OCI-LY1 (cell line): Measurements from ENCODE around the gene MNT.

Source experiments
- H2AFZ ChIP-seq: fragments of 200-600 bp; sonication (generic), shearing (Covaris generic); 2 replicates; pipeline ENCODE4 v1.6.0; 2014; ENCODE audit warnings: antibody characterized with exemption, mild to moderate bottlenecking, low read length
- H3F3A ChIP-seq: fragments of 200-600 bp; sonication (generic), shearing (Covaris generic); 2 replicates; pipeline ENCODE4 v1.6.0; 2014; ENCODE audit warnings: mild to moderate bottlenecking, antibody characterized with exemption, low read length, moderate library complexity; ENCODE audit not compliant: insufficient read depth
- H3K27ac ChIP-seq: fragments of 200-600 bp; sonication (generic); 2 replicates; pipeline ENCODE4 v1.5.1; 2014; ENCODE audit warnings: low read length, mixed run types, mild to moderate bottlenecking, low read depth; ENCODE audit not compliant: poor library complexity, severe bottlenecking
- H3K27me3 ChIP-seq: fragments of 200-600 bp; sonication (generic); 2 replicates; pipeline ENCODE4 v1.6.0; 2014; ENCODE audit warnings: antibody characterized with exemption, mild to moderate bottlenecking, low read length, moderate library complexity; ENCODE audit not compliant: insufficient read depth
- H3K36me3 ChIP-seq: fragments of 200-600 bp; sonication (generic); 2 replicates; pipeline ENCODE4 v1.6.1; 2014; ENCODE audit warnings: mild to moderate bottlenecking, antibody characterized with exemption, low read length, moderate library complexity, mixed read lengths; ENCODE audit not compliant: insufficient read depth
- H3K4me1 ChIP-seq: fragments of 200-600 bp; sonication (generic); 2 replicates; pipeline ENCODE4 v1.5.1; 2014; ENCODE audit warnings: mild to moderate bottlenecking, low read length, moderate library complexity; ENCODE audit not compliant: insufficient read depth, severe bottlenecking
- H3K4me2 ChIP-seq: fragments of 200-600 bp; sonication (generic), shearing (Covaris generic); 2 replicates; pipeline ENCODE4 v1.6.1; 2014; ENCODE audit warnings: low read length
- H3K4me3 ChIP-seq: fragments of 200-600 bp; sonication (generic); 2 replicates; pipeline ENCODE4 v1.5.1; 2014; ENCODE audit warnings: low read length, low read depth, mild to moderate bottlenecking, mixed read lengths; ENCODE audit not compliant: poor library complexity, severe bottlenecking
- H3K79me2 ChIP-seq: fragments of 200-600 bp; shearing (Covaris generic); 2 replicates; pipeline ENCODE4 v1.6.1; 2016; ENCODE audit warnings: mixed run types, low read length, mixed read lengths; ENCODE audit not compliant: insufficient read depth
- H3K9ac ChIP-seq: fragments of 200-600 bp; sonication (generic), shearing (Covaris generic); 2 replicates; pipeline ENCODE4 v1.6.1; 2014; ENCODE audit warnings: mild to moderate bottlenecking, low read length, mixed read lengths
- H3K9me2 ChIP-seq: fragments of 200-600 bp; sonication (generic), shearing (Covaris generic); 2 replicates; pipeline ENCODE4 v1.6.1; 2014; ENCODE audit warnings: low read depth, mild to moderate bottlenecking, low read length, mixed read lengths
- H3K9me3 ChIP-seq: fragments of 200-600 bp; shearing (Covaris generic); 2 replicates; pipeline ENCODE4 v1.6.1; 2014; ENCODE audit warnings: low read length, mixed read lengths
- H4K20me1 ChIP-seq: fragments of 200-600 bp; sonication (generic), shearing (Covaris generic); 2 replicates; pipeline ENCODE4 v1.6.0; 2016; ENCODE audit warnings: mild to moderate bottlenecking, low read length; ENCODE audit not compliant: insufficient read depth
- EZH2 ChIP-seq: fragments of 200-600 bp; sonication (generic), shearing (Covaris generic); IDR thresholded peaks from 2 replicates; pipeline ENCODE4 v1.8.0; 2017; ENCODE audit warnings: borderline replicate concordance, mixed run types, mild to moderate bottlenecking, antibody characterized with exemption, low read length, moderate library complexity, mixed read lengths
- TF ChIP-seq, protein P1 (sequence below): fragments of 200-600 bp; sonication (generic), shearing (Covaris generic); IDR thresholded peaks from 2 replicates; pipeline ENCODE4 v1.5.1; 2017; ENCODE audit warnings: mild to moderate bottlenecking, antibody characterized with exemption, low read length, moderate library complexity, mixed read lengths

The MNT gene

DNA sequence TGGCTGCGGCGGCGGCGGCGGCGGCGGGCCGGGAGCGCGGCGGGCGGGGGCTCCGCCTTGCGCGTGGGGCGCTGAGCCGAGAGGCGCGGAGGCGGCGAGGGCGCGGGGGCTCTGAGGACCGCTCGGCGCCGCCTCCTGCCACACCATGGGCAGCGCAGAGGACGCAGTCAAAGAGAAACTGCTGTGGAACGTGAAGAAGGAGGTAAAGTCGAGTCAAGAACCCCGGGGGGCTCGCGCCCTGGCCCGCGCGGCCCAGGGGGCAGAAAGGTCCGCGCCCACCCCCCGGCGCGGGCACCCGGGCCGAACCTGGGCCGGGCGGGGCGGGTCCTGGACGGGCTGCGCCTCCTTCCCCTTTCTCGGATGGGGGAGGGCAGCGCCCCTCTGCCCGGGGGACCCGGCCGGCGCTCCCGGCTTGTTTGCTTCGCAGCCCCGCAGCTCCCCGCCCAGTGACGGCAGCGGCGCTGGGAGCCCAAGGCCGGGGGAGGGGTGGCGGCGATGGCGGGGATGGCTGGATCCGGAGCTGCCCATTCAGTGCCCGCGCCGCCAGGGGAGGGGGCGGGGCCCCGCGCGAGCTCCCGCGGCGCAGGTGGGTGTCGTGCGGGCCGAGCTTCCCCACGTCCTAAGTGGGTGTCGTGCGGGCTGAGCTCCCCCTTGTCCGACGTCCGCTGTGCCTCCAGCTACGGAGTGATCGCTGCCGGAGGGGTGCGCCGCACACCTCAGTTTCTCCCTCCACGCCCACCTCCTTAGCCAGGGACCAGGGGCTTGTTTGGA, 63.1 kb downstream of the MNT start:
- Histone ChIP-seq H3K27ac (no peak overlapping the region), H3F3A (no peaks in the 10 kb centered on the region), H3K4me2 (peak overlapping the region; percentile 58), H3K79me2 (peaks cover 15% of the 10 kb centered on the region), H3K27me3 (no peaks in the 10 kb centered on the region), H3K4me3 (peak overlapping the region; percentile 91), H3K9ac (peak overlapping the region; percentile 94), H4K20me1 (no peaks in the 10 kb centered on the region), H3K36me3 (peaks cover 45% of the 10 kb centered on the region), H3K9me2 (no peaks in the 10 kb centered on the region), H3K9me3 (no peaks in the 10 kb centered on the region), H2AFZ (no peak overlapping the region), H3K4me1 (peaks cover 23% of the 10 kb centered on the region)
- TF ChIP-seq, protein P1, sequence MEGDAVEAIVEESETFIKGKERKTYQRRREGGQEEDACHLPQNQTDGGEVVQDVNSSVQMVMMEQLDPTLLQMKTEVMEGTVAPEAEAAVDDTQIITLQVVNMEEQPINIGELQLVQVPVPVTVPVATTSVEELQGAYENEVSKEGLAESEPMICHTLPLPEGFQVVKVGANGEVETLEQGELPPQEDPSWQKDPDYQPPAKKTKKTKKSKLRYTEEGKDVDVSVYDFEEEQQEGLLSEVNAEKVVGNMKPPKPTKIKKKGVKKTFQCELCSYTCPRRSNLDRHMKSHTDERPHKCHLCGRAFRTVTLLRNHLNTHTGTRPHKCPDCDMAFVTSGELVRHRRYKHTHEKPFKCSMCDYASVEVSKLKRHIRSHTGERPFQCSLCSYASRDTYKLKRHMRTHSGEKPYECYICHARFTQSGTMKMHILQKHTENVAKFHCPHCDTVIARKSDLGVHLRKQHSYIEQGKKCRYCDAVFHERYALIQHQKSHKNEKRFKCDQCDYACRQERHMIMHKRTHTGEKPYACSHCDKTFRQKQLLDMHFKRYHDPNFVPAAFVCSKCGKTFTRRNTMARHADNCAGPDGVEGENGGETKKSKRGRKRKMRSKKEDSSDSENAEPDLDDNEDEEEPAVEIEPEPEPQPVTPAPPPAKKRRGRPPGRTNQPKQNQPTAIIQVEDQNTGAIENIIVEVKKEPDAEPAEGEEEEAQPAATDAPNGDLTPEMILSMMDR = no peak
- TF ChIP-seq EZH2 = no peak

DNA sequence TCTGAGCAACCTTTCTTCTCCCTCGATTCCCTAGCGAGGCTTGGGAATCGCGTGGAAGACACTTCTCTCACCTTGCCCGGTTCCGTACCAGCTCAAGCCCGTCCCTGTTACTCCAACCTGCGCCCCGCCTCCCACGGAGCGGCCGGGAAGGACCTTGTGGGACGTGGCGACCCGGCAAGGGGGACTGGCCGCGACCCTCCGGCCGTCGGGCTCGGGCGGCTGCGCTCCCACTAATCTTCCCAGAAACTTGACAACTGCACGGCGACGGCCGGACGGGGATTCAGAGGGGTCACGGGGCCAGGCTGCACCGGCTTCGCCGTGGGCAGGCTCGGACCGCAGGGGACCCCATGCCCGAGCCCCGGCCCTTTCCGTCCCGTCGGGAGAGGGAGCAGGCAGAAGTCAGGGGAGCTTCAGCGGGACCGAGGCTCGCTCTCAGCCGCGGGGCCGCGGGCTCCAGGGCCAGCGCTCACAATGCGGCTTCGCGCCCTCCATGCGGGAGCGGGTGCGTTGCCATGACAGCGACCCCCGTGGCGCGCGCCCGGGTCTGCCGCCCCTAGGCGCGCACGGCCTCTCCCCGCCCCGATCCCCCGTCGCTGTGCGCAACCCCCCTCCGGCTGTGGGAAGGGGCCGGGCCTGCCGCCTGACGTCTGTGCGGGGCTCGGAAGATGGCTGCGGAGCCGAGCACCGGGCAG, 63.9 kb downstream of the MNT start, which contains the start of gene SGSM2:
SGSM2 (plus strand) TSS at position 650 of the 692 bp plus-strand sequence. CDS start 188 bp downstream, outside the sequence.
- peak within 1 kb of the TSS; percentile 94 for H3K9ac ChIP-seq
- H3K4me1 ChIP-seq = peaks cover 23% of the 10 kb centered on the region
- no peaks in the 10 kb centered on the region for H3F3A ChIP-seq
- H3K9me3 ChIP-seq = no peaks in the 10 kb centered on the region
- peak within 1 kb of the TSS; percentile 83 for H3K27ac ChIP-seq
- TF ChIP-seq, protein P1 = no peak
- no peak for TF ChIP-seq EZH2
- peak within 1 kb of the TSS; percentile 91 for H3K4me3 ChIP-seq
- no peaks in the 10 kb centered on the region for H4K20me1 ChIP-seq
- H2AFZ ChIP-seq = no peak within 1 kb of the TSS; the same call in 1 of the 2 replicates
- H3K9me2 ChIP-seq = no peaks in the 10 kb centered on the region
- peaks cover 47% of the 10 kb centered on the region for H3K36me3 ChIP-seq
- H3K4me2 ChIP-seq = peak within 1 kb of the TSS; percentile 93
- peaks cover 15% of the 10 kb centered on the region for H3K79me2 ChIP-seq
- H3K27me3 ChIP-seq = no peaks in the 10 kb centered on the region

DNA sequence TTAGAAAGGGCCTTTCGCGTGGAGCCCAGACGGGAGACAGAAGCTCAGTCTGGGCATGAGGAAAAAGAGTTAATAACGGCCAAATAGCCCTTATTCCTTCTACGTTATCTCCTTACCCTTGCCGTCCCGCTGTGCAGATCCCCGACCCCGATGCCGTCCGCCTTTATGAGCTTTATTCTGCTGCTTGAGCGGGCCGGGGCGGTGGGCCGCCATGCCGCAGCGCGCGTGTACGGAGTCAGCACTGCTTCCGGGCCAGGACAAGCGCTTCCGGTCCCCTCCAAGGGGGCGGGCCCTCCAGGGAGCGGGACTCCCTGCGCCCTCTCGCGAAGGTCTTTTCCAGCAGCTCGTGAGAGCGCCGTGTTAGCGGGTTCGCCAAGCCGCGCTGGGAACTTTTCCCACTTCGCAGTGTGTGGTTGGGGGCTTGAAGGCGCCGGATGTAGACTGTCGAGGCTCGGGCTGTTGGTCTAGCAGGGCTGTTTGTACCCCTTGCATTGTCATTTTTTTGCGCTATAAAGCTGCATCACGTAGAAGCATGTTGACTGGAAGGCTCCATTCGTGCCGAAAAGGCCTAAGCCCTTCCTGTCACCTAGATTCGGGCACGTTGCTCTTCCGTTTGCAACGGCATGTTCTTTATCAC, 64.5 kb downstream of the MNT start, which contains the start of gene TSR1:
TSR1 (minus strand) TSS at position 243 of the 637 bp plus-strand sequence; CDS start at position 213, 30 bp downstream.
- Histone ChIP-seq H3K9me2 (no peaks in the 10 kb centered on the region), H3K4me3 (peak within 1 kb of the TSS; percentile 91), H3F3A (no peaks in the 10 kb centered on the region), H3K27me3 (no peaks in the 10 kb centered on the region), H3K4me1 (peaks cover 23% of the 10 kb centered on the region), H4K20me1 (no peaks in the 10 kb centered on the region), H3K27ac (peak within 1 kb of the TSS; percentile 83), H3K9ac (peak within 1 kb of the TSS; percentile 94), H3K4me2 (peak within 1 kb of the TSS; percentile 93), H3K79me2 (peaks cover 15% of the 10 kb centered on the region), H3K36me3 (peaks cover 48% of the 10 kb centered on the region), H2AFZ (no peak within 1 kb of the TSS; the same call in 1 of the 2 replicates), H3K9me3 (no peaks in the 10 kb centered on the region)
- TF ChIP-seq, protein P1 = peak; percentile 36
- no peak for TF ChIP-seq EZH2
